ENCODE data around the gene ZBTB4.

ZBTB4 gene

GRCh38 chr17:7411427-7411750, 68.0 kb downstream of the ZBTB4 start:
- TF ChIP-seq TAF1 (IDR thresholded peaks at IDR 0.05; ENCODE audit: low read depth) = no peak
- no peak for TF ChIP-seq CEBPB (IDR thresholded peaks at IDR 0.05)
- TF ChIP-seq ZBTB7A (IDR thresholded peaks at IDR 0.05; ENCODE audit: low read depth) = no peak
- no peak for TF ChIP-seq EGR1 (IDR thresholded peaks at IDR 0.05)
- TF ChIP-seq TEAD4 (IDR thresholded peaks at IDR 0.05) = no peak
- no peak for TF ChIP-seq USF1 (IDR thresholded peaks at IDR 0.05)
- TF ChIP-seq FOXM1 (IDR thresholded peaks at IDR 0.05; ENCODE audit: borderline replicate concordance, low read depth) = no peak
- no peak for TF ChIP-seq TCF12 (IDR thresholded peaks at IDR 0.05; ENCODE audit: low read depth)
- TF ChIP-seq NFIC (IDR thresholded peaks at IDR 0.05) = no peak

GRCh38 chr17:7410634-7411426, 68.6 kb downstream of the ZBTB4 start:
- TF ChIP-seq RAD21 (IDR thresholded peaks at IDR 0.05; ENCODE audit: low read depth) (no peak), USF1 (IDR thresholded peaks at IDR 0.05) (no peak), TEAD4 (IDR thresholded peaks at IDR 0.05) (no peak), EP300 (IDR thresholded peaks at IDR 0.05; ENCODE audit: borderline replicate concordance) (no peak), ZBTB7A (IDR thresholded peaks at IDR 0.05; ENCODE audit: low read depth) (no peak)

- TF ChIP-seq, protein P1, sequence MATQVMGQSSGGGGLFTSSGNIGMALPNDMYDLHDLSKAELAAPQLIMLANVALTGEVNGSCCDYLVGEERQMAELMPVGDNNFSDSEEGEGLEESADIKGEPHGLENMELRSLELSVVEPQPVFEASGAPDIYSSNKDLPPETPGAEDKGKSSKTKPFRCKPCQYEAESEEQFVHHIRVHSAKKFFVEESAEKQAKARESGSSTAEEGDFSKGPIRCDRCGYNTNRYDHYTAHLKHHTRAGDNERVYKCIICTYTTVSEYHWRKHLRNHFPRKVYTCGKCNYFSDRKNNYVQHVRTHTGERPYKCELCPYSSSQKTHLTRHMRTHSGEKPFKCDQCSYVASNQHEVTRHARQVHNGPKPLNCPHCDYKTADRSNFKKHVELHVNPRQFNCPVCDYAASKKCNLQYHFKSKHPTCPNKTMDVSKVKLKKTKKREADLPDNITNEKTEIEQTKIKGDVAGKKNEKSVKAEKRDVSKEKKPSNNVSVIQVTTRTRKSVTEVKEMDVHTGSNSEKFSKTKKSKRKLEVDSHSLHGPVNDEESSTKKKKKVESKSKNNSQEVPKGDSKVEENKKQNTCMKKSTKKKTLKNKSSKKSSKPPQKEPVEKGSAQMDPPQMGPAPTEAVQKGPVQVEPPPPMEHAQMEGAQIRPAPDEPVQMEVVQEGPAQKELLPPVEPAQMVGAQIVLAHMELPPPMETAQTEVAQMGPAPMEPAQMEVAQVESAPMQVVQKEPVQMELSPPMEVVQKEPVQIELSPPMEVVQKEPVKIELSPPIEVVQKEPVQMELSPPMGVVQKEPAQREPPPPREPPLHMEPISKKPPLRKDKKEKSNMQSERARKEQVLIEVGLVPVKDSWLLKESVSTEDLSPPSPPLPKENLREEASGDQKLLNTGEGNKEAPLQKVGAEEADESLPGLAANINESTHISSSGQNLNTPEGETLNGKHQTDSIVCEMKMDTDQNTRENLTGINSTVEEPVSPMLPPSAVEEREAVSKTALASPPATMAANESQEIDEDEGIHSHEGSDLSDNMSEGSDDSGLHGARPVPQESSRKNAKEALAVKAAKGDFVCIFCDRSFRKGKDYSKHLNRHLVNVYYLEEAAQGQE (IDR thresholded peaks at IDR 0.05; ENCODE audit: low read depth) = no peak
- no peak for TF ChIP-seq USF1 (IDR thresholded peaks at IDR 0.05)
- no peak for TF ChIP-seq EP300 (IDR thresholded peaks at IDR 0.05; ENCODE audit: borderline replicate concordance)
- no peak for TF ChIP-seq TEAD4 (IDR thresholded peaks at IDR 0.05)
- no peak for TF ChIP-seq EGR1 (IDR thresholded peaks at IDR 0.05)
Observed at GRCh38 chr17:7409716-7410115, 69.7 kb downstream of the ZBTB4 start.
